Neutrophil (primary cell): ENCODE results near the gene RNF227.
A peak's percentile ranks its signal among the peaks of the same experiment; 100 is the strongest.

Experiments used
- H3K27ac ChIP-seq: fragments of 200-600 bp; sonication (generic); 2 replicates; pipeline ENCODE4 v1.5.1; 2016; ENCODE audit warnings: mild to moderate bottlenecking, moderate library complexity
- H3K27me3 ChIP-seq: fragments of 200-600 bp; sonication (generic); 2 replicates; pipeline ENCODE4 v1.6.0; 2016; ENCODE audit warnings: mild to moderate bottlenecking
- H3K36me3 ChIP-seq: fragments of 200-600 bp; sonication (generic); 2 replicates; pipeline ENCODE4 v1.5.1; 2017
- H3K4me1 ChIP-seq, 2 experiments: fragments of 200-600 bp in 1 of 2; sonication (generic) in 1 of 2; 1 replicate in 1 of 2; 2 replicates in 1 of 2; pipeline versions ENCODE4 v1.5.1 to v1.6.1; 2013 to 2016; ENCODE audit warnings: low read depth in 1 of 2, low read length in 1 of 2, mild to moderate bottlenecking in 1 of 2, moderate library complexity in 1 of 2; ENCODE audit not compliant: control insufficient read depth in 1 of 2, insufficient read depth in 1 of 2
- H3K4me3 ChIP-seq, 2 experiments: fragments of 200-600 bp in 1 of 2; sonication (generic) in 1 of 2; 1 replicate in 1 of 2; 2 replicates in 1 of 2; pipeline ENCODE4 v1.5.1; 2013 to 2016; ENCODE audit warnings: low read depth in 1 of 2, low read length in 1 of 2, mild to moderate bottlenecking in 1 of 2, moderate library complexity in 1 of 2
- H3K9me3 ChIP-seq: fragments of 200-600 bp; sonication (generic); 2 replicates; pipeline ENCODE4 v1.5.1; 2016
- TF ChIP-seq, protein P1 (sequence below): fragments of 200-600 bp; sonication (generic); IDR thresholded peaks from 2 replicates; pipeline ENCODE4 v1.5.1; 2016; ENCODE audit warnings: antibody characterized with exemption

The RNF227 gene

DNA sequence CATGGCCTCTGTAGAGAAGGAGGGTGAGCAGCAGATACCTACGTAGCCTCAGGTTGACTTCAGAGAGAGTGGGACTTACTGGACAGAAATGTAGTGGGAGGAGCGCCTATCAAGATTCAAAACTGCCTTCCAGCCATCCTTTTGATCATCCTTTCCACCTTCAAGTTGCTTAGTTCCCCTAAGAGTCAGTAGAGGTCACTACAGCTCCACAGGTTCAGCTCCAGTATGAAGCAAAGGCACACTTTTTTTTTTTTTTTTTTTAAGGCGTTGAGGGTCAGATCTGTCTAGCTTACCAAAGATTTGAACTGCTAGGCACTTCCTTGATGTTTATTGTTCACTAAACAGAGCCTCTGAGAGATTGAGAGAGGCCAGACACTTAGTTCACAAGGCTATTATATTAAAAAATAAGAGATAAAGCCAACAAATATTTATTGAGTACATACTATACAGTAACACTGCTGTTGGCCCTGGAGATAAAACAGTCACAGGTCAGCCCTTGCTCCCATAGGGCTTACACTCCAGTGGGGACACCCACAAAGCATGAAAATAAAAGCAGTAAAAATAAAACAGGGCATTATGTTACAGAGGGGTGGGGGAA is 3.1 kb downstream of the RNF227 start:
- TF ChIP-seq, protein P1, sequence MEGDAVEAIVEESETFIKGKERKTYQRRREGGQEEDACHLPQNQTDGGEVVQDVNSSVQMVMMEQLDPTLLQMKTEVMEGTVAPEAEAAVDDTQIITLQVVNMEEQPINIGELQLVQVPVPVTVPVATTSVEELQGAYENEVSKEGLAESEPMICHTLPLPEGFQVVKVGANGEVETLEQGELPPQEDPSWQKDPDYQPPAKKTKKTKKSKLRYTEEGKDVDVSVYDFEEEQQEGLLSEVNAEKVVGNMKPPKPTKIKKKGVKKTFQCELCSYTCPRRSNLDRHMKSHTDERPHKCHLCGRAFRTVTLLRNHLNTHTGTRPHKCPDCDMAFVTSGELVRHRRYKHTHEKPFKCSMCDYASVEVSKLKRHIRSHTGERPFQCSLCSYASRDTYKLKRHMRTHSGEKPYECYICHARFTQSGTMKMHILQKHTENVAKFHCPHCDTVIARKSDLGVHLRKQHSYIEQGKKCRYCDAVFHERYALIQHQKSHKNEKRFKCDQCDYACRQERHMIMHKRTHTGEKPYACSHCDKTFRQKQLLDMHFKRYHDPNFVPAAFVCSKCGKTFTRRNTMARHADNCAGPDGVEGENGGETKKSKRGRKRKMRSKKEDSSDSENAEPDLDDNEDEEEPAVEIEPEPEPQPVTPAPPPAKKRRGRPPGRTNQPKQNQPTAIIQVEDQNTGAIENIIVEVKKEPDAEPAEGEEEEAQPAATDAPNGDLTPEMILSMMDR, result peak; percentile 47
- Histone ChIP-seq H3K9me3 (no peaks in the 10 kb centered on the region), H3K27ac (no peak overlapping the region), H3K4me3 (no peak overlapping the region), H3K27me3 (no peaks in the 10 kb centered on the region), H3K4me1 (peaks cover 23 to 27% of the 10 kb centered on the region in 2 experiments), H3K36me3 (peaks cover 44% of the 10 kb centered on the region)

DNA sequence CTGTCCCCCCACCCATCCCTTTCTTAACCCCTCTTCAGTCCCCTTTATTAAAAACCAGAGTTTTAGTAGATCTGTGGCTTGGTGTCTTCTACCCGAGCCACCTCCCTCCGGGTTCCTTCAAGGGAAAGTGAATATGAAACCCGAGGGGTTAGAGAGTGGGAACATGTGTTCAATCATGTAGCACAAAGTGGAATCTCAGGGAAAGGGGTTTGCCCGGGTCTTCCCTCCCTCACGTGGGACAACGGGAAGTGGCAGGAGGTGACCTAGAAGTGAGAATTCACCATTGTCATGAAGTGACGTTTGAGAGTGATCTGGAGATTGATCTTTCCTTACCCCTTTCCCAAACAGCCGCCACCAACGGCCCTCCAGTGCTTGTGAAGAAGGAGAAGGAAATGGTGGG is 5.0 kb downstream of the RNF227 start:
- no peaks in the 10 kb centered on the region for H3K9me3 ChIP-seq
- no peaks in the 10 kb centered on the region for H3K27me3 ChIP-seq
- H3K4me1 ChIP-seq, result peaks cover 12 to 17% of the 10 kb centered on the region in 2 experiments
- no peak overlapping the region for H3K27ac ChIP-seq
- TF ChIP-seq, protein P1, result no peak
- H3K4me3 ChIP-seq, result no peak overlapping the region
- H3K36me3 ChIP-seq, result peaks cover 63% of the 10 kb centered on the region

DNA sequence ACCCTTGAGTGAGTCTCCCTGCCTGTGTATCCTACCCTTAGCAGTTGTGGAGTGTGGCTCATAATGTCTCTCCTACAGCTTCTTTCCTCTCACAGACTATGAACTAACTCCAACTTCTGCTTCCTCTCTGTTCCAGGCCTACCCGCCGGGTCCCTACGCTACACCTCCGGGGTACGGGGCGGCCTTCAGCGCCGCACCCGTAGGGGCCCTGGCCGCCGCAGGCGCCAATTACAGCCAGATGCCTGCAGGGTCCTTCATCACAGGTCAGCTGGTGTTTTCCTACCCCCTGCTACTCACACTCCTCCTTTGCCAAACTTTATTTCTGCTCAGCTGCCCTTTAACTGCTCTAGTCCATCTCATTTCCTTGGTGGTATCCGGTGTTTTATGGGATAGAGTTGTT is 5.4 kb downstream of the RNF227 start:
- no peak overlapping the region for H3K27ac ChIP-seq
- H3K36me3 ChIP-seq, result peaks cover 67% of the 10 kb centered on the region
- H3K4me3 ChIP-seq, result no peak overlapping the region
- peaks cover 10 to 15% of the 10 kb centered on the region in 2 experiments for H3K4me1 ChIP-seq
- TF ChIP-seq, protein P1, result no peak
- H3K9me3 ChIP-seq, result no peaks in the 10 kb centered on the region
- H3K27me3 ChIP-seq, result no peaks in the 10 kb centered on the region

DNA sequence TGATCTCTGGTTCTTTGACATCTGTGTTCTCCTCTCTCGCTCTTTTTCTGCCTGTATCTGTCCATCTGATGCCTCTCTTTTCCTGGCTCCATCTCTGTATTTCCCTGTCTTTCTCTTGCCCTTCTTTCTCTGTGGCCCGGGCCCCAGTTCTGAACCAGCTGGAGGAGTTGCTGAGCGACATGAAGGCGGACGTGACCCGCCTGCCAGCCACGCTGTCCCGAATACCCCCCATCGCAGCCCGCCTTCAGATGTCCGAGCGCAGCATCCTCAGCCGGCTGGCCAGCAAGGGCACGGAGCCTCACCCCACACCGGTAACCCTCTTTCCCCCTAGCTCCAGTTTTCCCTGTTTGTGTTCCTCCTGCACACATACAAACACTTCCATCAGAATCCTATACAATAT is 5.8 kb downstream of the RNF227 start:
- Histone ChIP-seq H3K27ac (no peak overlapping the region), H3K27me3 (no peaks in the 10 kb centered on the region), H3K9me3 (no peaks in the 10 kb centered on the region), H3K36me3 (peaks cover 72% of the 10 kb centered on the region), H3K4me1 (peaks cover 7 to 13% of the 10 kb centered on the region in 2 experiments), H3K4me3 (no peak overlapping the region)
- TF ChIP-seq, protein P1, result no peak

DNA sequence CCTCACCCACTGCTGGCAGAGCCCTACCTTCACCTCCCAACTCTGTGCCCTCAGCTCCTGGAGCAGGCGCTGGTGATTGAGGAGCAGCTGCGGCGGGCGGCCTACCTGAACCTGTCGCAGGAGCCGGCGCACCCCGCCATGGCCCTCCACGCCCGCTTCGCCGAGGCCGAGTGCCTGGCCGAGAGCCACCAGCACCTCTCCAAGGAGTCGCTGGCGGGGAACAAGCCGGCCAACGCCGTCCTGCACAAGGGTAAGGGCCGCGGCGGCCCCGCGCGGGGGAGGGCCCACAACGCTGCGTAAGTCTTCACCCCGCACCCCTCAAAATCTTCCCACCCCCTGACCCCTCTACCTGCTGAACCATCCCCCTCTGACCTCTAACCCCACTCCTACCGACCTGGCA is 7.0 kb downstream of the RNF227 start:
- H3K36me3 ChIP-seq, result peaks cover 84% of the 10 kb centered on the region

More for the DNA sequence above, 7.0 kb downstream of the RNF227 start:
- TF ChIP-seq, protein P1, result no peak
- Histone ChIP-seq H3K27me3 (no peaks in the 10 kb centered on the region), H3K9me3 (no peaks in the 10 kb centered on the region), H3K4me1 (peaks cover 0 to 5% of the 10 kb centered on the region in 2 experiments), H3K27ac (no peak overlapping the region), H3K4me3 (no peak overlapping the region)
